Mammary epithelial cell (primary cell): Measurements from ENCODE around the gene CSNK1G1.

Experiments used
- CTCF ChIP-seq, 2 donors: IDR thresholded peaks in 1 of 2; conservative IDR thresholded peaks in 1 of 2; 2 replicates each; pipeline ENCODE4 v1.5.1; 2011 to 2012; ENCODE audit warnings: inconsistent platforms in 2 of 2, low read length in 2 of 2, mild to moderate bottlenecking in 2 of 2, control low read depth in 1 of 2, low read depth in 1 of 2; ENCODE audit not compliant: insufficient read depth in 1 of 2; ENCODE audit errors: extremely low read depth in 1 of 2
- EZH2 ChIP-seq: IDR thresholded peaks from 2 replicates; pipeline ENCODE4 v1.6.1; 2012; ENCODE audit warnings: low read length, inconsistent platforms, borderline replicate concordance

GRCh38 chr15:64315216-64315615 lies 40.8 kb downstream of the CSNK1G1 start:
- TF ChIP-seq CTCF (conservative IDR thresholded peaks at IDR 0.05 in 1 of 2, IDR thresholded peaks at IDR 0.05 in 1 of 2; ENCODE audit: extremely low read depth in 1 of 2, insufficient read depth in 1 of 2, low read depth in 1 of 2, low read length in 2 of 2) (no peak), EZH2 (no peak)
